GM18498 (cell line): ENCODE results near the gene METTL5.
"Not testable (repeated sequence)": the region's sequence is repeated elsewhere in the genome, so short reads cannot be mapped to it uniquely, and the experiment has no call there.

ENCODE experiments used
- ATAC-seq: cut with Tn5 transposase; IDR thresholded peaks from one replicate; pipeline ENCODE4 v1.9.1; 2021; ENCODE audit warnings: mild to moderate bottlenecking, moderate library complexity; ENCODE audit not compliant: unreplicated experiment

The METTL5 gene

DNA sequence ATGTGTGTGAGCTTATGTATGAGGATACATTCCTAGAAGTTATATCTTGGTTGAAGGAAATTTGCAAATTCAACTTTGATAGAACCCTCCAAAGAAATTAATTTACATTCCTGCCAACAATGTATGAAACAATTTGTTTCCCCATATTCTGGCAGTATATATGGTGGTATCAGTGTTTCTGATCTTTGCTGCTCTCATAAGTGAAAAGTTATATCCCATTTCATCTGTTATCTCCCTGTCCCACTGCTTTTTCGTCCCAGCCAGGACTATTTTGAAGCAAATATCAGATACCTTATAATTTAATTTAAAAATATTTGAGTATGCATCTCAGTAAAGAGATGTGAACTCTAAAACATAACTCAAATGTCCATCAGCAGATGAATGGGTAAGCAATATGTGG lies 9.7 kb upstream of the METTL5 start:
- ATAC-seq: no peak

DNA sequence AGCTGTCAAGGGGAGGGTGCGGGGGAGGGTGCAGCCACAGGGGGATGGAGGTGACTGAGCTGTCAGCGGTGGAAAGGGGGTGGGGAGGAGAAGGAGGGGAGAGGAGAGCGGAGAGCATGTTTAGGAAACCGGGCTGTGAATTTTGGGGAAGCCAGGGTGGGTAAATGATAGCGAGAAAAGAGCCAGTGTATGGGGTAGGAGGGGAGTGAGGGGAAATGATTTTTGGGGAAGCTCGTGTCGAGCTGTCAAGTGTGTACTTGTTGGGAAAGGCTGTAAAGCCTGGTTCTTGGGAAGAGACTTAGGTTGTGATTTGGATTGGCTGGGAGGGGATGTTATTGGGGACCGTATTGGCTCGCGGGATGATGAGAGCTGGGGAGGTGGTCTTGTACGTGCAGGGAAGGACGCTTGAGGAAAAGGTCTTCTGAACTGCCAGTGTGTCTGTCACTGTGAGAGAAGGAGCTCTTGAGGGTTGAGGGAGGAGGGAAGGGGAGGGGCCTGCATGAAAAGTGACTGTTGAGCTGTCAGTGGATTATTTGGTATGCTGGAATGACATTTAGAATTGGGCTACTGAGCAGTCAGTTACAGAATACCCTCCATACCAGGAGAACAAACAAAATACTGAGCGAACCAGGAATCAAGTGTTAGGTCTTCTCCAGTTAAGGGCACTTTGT lies 3.6 kb upstream of the METTL5 start:
- ATAC-seq: peak; percentile 30

DNA sequence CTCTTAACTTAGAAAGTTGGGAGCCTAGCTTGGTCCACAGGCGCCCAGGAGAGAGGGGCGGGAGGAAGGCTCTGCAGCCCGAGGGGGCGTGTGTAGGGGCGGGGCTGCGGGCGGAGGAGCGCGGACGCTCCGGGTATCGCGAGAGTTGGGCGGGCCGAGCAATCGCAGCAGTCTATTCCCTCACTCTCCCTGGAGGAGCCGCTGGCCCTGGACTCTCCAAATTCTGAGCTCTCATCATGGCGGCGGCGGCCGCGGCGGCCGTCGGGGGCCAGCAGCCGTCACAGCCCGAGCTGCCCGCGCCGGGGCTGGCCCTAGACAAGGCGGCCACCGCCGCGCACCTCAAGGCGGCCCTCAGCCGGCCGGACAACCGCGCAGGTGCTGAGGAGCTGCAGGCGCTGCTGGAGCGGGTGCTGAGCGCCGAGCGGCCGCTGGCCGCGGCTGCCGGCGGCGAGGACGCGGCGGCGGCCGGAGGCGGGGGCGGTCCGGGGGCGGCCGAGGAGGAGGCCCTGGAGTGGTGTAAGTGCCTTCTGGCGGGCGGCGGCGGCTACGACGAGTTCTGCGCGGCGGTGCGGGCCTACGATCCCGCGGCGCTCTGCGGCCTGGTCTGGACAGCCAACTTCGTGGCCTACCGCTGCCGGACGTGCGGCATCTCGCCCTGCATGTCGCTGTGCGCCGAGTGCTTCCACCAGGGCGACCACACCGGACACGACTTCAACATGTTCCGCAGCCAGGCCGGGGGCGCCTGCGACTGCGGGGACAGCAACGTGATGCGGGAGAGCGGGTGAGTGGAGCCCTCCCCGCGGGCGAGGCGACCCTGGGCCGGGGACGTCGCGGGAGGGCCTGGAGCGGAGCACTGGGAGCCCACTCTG lies 2.8 kb upstream of the METTL5 start, which contains the start of gene UBR3:
TSS of gene UBR3 (plus strand) at position 183 of the 869 bp plus-strand sequence. CDS start at position 237, 54 bp downstream.
- peak; percentile 86 for ATAC-seq

DNA sequence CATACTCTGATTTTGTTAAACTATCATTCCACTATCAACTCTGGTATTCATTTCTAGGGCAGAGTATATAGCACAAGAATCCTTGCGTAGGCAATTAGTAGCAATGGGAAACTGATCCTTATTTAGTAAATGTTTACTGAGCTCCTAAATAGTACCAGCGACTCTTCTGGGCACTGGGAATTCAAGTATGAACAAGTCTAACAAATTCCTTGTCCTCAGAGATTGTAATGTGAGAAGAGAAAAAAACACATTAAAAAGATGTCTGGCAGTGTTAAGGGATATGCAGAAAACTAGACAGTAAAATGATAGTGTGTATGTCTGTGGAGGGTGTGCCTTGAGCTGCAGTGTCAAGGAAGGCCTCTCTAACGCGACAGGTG lies 721 bp downstream of the METTL5 start:
- no peak for ATAC-seq

DNA sequence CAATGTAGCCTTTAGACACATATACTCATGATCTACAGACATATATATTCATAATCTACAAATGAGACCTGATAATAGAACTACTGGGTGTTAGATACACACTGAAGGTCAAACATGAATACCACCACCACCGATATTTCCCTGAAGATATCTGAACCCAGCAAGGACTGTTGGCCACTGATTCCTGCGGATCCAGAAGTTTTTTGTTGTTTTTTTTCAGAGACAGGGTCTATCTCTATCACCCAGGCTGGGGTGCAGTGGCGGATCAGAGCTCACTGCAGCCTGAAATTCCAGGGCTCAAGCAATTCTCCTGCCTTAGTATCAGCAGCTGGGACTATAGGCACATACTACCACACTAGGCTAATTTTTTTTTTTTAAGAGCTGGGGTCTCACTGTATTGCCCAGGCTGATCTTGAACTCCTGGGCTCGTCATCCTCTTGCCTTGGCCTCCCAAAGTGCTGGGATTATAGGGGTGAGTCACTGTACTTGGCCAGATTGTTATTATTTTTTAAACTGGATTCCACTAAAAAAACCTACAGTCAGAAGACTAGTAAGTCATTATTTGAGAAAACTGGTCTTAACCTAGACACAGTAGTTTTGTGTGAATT lies 1.8 kb downstream of the METTL5 start:
- ATAC-seq: no peak

DNA sequence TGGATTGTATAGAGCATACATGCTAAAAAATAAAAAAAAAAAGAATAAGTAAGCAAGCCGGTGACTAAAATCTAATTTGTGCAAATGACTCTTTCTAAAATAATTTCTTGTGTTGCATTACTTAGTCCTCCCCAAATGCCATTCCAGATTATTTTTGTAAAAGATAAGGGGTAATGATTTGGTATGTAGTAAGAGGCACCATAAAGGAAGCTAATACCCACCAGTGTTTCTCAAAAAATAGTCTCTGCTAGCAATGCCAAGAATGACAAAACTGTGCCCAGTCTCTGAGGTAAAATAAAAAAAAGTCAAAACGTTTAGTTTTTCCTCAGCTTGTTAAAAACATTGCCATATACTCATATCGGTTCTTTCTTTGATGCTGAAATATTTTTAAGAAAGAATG lies 2.7 kb downstream of the METTL5 start:
- ATAC-seq: no peak

DNA sequence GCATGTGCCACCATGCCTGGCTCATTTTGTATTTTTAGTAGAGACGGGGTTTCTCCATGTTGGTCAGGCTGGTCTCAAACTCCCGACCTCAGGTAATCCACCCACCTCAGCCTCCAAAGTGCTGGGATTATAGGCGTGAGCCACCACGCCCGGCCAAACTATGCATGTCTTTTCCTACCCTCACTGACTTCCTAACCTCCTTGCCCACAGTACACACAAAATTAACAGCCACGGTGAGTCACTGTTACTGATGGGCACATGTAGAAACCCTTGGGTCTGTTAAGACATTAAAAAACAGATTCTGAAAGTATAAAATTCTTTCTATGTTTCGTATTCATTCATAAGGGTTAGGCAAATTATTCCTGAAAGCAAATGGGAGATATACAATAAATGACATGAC lies 4.6 kb downstream of the METTL5 start:
- not testable (repeated sequence) for ATAC-seq

DNA sequence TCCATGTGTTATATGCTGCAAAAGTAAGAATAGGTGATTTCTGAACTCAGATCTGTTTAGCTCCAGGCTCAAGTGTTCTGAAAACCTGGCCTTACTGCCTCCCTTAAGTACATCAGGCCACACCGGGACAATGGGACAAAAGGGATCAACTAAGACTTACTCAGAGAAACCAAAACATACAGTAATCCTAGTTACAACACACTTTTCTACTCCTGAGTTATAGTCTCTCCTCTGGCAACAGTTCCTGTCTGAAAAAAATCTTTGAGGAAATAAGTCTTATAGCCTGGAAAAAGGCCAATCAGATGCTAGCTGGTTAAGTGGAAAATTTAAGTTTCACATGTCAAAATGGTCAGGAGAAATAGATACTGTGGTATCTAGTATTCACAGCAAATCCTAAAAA lies 5.6 kb downstream of the METTL5 start:
- ATAC-seq: no peak

DNA sequence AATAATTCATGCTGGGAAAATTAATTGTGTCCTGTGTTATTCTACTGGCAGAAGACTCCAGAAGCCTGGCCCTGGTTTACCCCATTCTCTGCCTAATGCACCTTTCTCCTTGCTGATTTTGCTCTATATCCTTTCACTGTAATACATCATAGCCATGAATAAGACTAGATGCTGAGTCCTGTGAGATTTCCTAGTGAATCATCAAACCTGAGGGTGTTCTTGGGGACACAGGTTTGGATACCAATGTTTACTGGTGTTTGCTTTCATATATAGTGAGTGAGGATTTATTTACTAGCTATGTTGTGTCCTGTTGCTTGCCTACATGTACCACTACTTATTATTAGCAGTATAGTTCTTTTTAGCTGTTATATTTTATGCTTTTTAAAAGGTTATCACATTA lies 6.5 kb downstream of the METTL5 start:
- ATAC-seq: no peak

DNA sequence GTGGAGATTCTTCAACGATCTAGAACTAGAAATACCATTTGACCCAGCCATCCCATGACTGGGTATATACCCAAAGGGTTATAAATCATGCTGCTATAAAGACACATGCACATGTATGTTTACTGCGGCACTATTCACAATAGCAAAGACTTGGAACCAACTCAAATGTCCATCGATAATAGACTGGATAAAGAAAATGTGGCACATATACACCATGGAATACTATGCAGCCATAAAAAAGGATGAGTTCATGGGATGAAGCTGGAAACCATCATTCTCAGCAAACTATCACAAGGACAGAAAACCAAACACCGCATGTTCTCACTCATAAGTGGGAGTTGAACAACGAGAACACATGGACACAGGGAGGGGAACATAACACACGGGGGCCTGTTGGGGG lies 7.3 kb downstream of the METTL5 start:
- not testable (repeated sequence) for ATAC-seq

DNA sequence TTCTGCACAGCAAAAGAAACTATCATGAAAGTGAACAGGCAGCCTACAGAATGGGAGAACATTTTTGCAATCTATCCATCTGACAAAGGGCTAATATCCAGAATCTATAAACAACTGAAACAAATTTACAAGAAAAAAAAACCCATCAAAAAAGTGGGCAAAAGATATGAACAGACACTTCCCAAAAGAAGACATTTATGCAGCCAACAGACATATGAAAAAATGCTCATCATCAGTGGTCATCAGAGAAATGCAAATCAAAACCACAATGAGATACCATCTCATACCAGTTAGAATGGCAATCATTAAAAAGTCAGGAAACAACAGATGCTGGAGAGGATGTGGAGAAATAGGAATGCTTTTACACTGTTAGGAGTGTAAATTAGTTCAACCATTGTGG lies 7.7 kb downstream of the METTL5 start:
- not testable (repeated sequence) for ATAC-seq

DNA sequence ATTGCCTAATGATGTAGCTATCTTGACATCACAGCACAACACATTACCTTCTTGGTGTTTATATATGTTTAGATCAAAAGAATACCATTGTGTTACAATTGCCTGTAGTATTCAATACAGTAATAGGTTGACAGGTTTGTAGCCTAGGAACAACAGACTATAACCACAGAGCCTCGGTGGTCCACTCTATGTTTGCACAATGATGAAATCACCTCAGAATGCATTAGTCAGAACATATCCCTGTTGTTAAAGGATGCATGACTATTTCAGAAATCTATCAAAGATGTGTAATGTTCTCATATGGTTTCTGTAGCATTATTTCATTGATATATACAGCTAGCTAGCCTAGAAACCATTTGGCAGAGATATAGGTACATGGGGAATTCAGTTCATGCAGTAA lies 8.9 kb downstream of the METTL5 start:
- no peak for ATAC-seq

DNA sequence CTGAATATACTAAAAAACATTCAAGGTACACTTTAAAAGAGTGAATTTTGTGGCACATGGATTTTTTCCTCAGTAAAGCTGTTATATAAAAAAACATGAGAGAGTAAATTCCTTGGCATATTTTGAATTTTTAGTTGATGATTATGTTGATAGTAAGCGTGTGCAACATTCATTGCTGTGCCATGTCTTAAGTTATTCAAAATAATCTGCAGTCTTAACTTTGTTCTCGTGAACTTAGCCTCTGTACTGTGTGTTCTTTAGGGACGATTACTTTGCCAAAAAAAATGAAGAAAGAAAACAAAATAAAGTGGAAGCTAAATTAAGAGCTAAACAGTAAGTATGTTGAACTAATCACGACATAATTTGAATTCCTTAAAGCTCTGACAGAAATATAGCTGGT lies 16.5 kb downstream of the METTL5 start:
- no peak for ATAC-seq

DNA sequence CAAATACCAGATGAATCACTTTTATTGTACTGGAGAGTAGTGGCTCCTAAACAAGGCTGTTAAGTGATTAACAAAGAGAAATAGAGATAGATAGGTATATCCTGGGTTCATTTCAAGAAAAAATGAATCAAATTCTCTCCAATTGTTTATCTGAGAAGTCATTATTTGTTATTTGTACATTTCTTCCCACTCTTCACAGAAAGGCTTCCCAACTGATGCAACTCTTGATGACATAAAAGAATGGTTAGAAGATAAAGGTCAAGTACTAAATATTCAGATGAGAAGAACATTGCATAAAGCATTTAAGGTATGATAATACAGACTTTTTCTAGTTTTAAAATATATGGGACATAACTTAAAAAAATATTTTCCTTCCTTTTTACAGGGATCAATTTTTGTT lies 18.1 kb downstream of the METTL5 start:
- no peak for ATAC-seq

DNA sequence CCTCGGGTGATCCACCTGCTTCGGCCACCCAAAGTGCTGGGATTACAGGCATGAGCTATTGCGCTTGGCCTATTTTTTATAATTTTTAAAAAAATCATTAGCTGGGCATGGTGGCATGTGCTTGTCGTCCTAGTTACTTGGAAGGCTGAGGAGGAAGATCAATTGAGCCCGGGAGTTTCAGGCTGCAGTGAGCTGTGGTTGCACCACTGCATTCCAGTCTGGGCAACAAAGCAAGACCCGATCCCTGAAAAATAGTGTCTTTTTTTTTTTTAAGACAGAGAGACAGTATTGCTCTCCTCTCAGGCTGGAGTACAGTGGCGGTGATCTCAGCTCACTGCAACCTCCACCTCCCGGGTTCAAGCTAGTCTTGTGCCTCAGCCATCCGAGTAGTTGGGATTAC lies 21.2 kb downstream of the METTL5 start:
- no peak for ATAC-seq

DNA sequence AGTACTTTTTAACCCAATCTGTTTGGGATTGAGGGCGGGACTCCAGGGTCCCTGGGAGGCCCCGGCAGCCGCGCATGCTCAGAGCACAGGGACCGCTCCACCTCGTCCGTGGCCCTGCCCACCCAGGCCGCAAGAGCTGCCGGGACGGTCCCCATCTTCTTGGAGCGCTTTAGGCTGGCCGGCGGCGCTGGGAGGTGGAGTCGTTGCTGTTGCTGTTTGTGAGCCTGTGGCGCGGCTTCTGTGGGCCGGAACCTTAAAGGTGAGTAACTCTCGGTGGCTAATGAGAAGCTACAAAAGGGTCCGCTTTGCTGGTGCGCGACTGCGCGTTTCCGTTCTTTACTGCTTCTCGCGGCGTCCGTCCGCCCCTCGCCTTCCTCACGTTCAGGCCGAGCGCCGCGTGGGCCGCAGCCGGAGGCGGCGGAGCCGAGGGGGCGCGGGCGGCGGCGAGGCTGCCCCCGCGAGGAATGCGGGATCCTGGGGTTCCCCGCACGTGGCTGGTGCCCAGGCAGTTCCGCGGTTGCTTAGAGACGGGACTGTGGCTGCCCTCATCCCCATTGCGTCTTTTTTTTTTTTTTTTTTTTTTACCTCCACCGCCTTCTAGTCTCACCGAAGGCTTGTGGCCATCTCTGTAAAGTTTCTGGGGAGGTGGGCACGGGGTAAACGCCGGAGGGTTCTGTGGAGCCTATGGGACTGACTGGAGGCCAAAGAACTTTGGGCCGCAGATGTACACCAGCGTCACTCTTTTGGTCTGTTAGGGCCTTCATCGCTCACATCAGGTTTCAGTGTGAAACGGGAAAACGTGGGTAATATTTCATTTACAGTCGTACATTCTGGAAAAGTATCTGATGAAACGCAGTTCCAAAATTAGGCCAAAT lies 25.8 kb downstream of the METTL5 start, which contains the start of gene SSB:
TSS of gene SSB (plus strand) at position 154 of the 875 bp plus-strand sequence. CDS start 2,090 bp downstream, outside the sequence.
- peak; percentile 98 for ATAC-seq

DNA sequence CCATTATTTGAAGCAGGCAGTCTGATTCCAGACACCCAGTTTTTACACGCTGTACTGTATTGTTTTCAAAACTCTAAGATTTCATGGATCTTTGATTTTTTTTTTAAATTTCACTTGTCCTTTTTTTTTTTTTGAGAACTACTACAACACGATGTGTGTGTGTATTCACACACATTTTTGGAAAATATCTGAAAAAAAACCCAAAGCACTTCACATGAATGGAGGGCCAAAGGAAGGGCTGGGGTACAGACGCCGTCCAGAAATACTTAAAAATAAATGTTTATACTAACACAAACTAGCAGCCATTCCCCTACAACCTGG lies 26.3 kb downstream of the METTL5 start:
- ATAC-seq: no peak

DNA sequence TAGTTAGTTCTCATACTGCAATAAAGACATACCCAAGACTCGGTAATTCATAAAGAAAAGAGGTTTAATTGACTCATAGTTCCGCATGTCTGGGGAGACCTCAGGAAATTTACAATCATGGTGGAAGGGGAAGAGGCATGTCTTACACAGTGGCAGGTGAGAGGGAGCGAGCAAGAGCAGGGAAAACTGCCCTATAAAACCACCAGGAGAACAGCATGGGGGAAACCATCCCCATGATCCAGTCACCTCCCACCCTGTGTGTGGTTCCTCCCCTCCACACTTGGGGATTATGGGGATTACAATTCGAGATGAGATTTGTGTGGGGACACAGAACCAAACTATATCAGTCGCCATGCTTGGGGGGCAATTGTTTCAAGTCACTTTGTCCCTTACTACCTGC lies 27.1 kb downstream of the METTL5 start:
- ATAC-seq: no peak

DNA sequence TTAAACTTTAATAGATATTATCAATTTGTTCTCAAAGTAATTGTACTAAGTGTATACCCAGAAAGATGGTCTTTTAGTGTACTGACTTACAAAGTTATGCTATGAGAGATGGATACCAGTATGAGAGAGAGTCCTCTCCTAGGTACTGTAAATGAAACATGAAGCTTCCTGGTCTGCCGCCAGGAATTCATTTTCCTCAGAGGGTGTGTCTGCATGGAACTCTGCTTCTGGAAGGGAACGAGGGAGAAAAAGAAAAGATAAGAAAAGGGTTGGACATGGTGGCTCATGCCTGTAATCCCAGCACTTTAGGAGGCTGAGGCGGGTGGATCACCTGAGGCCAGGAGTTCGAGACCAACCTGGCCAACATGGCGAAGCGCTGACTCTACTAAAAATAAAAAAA lies 28.3 kb downstream of the METTL5 start:
- no peak for ATAC-seq

DNA sequence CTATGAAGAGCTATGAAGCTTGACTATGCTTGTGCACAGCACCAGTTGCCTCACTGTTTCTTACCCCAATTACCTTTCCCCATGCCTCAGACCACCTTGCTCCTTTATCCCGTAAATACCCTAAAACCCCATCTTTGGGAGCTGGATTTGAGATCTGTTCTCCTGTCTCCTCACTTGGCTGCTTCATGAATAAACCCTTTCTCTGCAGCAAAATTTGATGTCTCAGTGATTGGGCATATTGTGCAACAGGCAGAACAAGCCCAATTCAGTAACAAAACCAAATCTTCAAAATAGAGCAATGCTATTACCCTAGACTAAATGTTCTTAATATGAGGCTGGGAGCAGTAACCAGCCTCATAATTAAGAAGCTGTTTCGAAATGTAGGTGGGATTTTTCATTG lies 29.5 kb downstream of the METTL5 start:
- no peak for ATAC-seq

DNA sequence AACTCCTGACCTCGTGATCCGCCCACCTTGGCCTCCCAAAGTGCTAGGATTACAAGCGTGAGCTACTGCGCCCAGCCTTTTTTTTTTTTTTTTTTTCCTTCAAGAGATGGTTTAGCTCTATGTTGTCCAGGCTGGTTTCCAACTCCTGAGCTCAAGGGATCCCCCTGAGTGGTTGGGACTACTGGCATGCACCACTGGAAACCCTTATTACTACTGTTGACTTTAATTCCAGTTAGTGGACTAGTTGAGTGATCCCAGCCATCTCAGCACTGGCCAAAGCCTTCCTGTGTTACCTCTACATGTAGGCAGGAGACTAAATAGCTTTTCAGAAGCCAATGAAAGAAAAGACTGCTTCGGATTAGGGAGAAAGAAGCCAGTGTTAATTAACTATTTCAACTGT lies 34.1 kb downstream of the METTL5 start:
- no peak for ATAC-seq
